ENCODE data around the gene TTLL9. TPM values are rescaled to one million over a fixed set of nuclear protein-coding genes. Genes with fewer than 3 reads are reported as not detected.

Gene TTLL9
- polyA plus RNA-seq, 3 donors, result 2.6 to 5.7 (median 5.6) TPM

DNA sequence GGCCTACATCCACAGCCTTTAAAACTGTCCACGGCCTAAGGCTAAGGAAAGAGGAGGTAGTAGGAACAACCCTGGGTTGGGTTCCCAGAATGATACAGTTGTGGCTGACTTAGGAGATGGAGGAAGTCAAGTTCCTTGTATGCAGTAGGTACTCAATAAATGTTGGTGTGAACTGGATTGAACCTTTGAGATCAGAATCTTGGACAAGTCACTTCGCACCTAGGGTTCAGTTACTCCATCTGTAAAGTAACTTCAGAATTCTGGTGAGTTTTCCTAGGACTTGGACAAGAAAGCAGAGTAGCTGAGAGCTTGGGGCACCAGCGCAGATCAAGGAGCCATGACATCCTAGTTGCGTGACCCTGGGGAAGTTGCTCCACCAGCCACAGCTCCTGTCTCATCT lies 106.6 kb downstream of the TTLL9 start:
- DNase-seq, result no peak

DNA sequence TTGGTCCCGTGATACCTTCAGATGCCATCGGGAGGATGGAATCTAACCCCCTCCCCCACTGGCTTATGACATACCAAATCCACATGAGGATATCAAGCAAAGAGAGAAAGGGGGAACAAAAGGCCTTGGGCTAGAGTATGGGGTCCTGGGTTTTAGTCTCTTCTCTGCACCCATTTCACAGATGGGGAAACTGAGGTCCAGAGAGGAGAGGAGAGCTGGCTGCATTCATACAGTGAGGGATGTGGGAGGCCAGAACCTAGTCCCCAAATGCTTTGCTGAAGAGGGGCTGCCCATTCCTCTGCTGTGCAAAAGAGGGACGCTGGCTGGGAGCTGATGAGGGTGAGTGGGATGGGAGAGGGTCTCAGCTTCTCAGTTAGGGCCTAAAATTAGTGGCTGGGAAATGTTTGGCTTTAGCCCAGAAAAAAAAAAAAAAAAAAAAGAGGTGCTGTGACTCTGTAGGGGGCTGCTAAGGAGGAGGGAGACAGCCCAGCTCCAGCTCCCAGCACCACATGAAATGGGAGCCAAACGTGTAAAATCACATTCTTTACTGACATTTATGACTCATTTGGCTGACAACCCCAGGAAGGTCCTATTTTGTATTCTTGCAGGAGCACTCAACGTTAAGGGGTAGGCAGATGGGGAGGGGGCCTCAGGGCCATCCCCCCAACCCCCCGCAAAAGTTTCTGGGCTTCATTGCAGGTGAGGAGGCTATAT lies 109.4 kb downstream of the TTLL9 start:
- DNase-seq, result no peak

DNA sequence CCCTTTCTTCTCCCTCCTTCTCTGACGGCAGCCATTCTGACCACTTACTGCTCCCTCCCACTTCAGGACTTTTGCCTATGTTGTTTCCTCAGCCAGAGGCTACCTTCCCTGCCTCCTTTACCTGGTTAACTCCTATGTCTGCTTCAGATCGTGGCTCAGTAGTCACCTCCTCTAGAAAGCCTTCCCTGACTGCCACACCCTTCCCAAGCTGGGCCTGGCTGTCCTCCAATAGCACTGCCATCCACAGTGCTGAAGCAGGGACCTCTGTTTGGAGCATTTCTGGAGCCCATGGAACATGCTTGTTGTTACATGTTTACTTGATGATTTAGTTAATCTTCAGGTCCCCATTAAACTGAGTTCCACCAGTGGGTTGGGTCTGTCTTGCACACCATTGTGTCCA lies 111.3 kb downstream of the TTLL9 start:
- no peak for DNase-seq

DNA sequence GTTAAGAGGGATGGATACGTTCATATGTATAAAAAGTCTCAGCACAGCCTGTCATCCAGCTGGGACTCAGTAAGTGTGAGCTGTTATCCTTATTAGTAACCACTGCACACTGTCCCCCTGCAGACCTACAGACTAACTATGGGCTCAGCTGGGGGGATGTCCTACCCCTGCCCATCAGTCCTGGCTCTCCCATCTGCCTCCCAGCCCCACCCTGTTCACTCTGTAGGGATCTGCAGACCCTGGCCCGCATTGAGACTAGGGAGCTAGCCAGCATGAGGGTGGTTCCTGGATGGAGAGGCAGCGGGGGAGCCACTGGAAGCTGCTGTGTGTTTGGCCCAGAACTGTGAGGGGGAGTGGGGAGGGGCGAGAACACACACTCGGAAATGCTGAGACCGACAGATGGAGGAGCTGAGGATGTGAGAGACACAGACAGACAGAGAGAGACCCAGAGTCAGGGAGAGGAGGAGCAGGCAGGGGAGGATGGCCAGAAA lies 114.6 kb downstream of the TTLL9 start:
- no peak for DNase-seq

DNA sequence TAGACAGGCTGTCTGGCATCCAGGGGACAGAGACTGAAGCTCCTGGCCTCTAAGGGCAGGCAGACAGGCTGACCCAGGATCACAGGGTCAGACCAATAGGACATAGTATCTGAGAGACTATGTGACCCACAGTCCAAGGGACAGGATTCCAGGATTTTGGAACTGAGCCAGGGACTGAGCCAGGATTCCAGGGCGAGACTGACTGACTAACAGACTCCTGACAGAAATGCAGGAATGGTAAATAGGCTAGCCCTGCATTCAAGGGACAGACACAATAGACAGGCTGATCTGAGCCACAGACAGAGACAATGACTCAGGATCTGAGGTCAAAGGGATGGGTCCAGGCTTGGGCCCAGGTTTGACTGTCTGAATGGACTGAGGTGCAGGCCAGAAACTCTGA lies 117.3 kb downstream of the TTLL9 start:
- no peak for DNase-seq

DNA sequence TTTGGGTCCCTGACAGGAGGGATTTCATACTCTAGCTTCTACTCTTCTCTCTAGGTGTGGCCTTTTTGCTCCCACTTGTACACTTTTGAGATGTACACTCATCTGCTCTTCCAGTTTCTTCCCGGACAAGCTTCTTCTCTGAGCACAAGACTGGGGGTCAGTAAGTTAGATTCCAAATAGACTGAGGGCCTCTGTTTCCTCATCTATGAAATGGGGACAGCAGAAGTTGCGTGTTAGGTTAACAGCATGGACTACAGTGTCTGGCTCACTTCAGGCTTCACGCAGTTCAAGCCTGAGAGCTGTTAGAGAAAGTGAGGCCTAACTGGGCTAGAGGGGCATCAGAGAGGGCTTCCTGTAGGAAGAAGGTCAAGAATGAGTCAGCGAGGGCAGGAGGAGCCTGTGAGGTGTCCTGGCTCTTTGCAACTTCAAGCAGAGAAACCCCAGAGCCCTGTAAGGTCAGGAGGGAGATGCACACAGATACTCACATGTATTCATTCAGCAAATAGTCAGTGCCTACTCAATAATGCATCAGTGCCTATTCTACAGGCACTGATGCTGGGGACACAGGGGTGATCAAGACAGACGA lies 118.1 kb downstream of the TTLL9 start:
- DNase-seq, result no peak

DNA sequence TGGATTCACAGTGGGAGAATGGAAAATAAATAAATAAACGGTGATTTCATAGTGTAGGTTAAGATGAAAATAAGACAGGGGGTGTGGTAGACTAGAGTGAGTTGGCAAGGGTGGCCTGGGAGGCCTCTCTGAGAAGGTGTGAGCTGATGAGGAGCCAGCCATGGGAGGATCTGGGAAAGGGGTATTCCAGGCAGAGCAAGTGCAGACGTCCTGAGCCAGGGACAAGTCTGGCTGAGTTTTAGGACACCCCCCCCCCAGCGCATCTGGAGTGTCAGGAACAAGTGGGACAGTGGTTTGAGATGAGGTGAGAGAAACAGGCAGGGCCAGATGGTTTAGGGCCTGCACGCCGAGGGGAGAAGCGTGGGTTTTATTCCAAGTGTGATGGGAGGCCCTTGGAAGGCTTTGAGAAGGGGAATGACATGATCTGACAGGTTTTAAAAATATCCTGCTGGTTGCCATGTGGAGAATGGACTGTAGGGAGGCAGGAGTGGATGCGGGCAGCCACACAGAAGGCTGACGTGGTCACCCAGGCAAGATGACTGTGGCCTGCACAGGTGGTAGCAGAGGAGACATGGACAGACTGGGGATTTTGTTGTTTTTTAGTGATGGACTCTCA lies 118.7 kb downstream of the TTLL9 start:
- DNase-seq, result no peak

GRCh38 chr20:31990641-31991338 lies 120.4 kb downstream of the TTLL9 start:
- DNase-seq, result no peak

DNA sequence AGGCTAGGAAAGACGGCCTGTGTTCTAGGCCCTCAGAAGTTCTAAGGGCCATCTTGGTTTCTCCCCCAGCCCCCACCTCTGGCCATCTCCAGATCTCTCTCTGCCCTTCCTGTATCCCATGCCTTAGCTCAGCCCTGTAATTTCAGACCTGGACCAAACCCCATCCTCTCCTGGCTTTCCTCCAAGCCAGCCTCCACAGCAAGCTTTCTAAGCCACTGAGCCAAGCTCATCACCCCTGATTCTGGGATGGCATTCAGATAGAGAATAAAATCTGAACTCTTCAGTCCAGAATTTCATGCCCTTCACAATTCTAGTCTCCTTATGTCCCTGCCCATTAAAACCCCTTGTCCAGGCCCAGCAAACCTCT lies 120.9 kb downstream of the TTLL9 start:
- no peak for DNase-seq

GRCh38 chr20:31992086-31992485 lies 121.7 kb downstream of the TTLL9 start:
- DNase-seq, result no peak

Other genes starting within 250 kb of the TTLL9 start
- gene COX4I2, start 232.7 kb upstream of the TTLL9 start, polyA plus RNA-seq (ENCODE audit: insufficient read length in 3 of 3), result 1 to 10 TPM; 1.1 to 3.1 (median 1.6) TPM
- 10 to 100 TPM; 80.1 to 84.8 (median 81.1) TPM for gene BCL2L1, start 147.8 kb upstream of the TTLL9 start, polyA plus RNA-seq (ENCODE audit: insufficient read length in 3 of 3)
- 10 to 100 TPM; 44.9 to 53.9 (median 49.4) TPM for gene TPX2, start 131.3 kb upstream of the TTLL9 start, polyA plus RNA-seq (ENCODE audit: insufficient read length in 3 of 3)
- under 1 TPM; 0.65 to 0.95 (median 0.91) TPM for gene MYLK2, start 51.3 kb upstream of the TTLL9 start, polyA plus RNA-seq (ENCODE audit: insufficient read length in 3 of 3)
- gene FOXS1, start 25.0 kb upstream of the TTLL9 start, polyA plus RNA-seq (ENCODE audit: insufficient read length in 3 of 3), result 1 to 10 TPM; 7.6 to 9.2 (median 8.0) TPM
- gene DUSP15, start 107 bp upstream of the TTLL9 start, polyA plus RNA-seq (ENCODE audit: insufficient read length in 3 of 3), result 10 to 100 TPM; 17.9 to 23.0 (median 20.7) TPM
- 10 to 100 TPM; 20.6 to 21.3 (median 20.9) TPM for gene PDRG1, start 81.4 kb downstream of the TTLL9 start, polyA plus RNA-seq (ENCODE audit: insufficient read length in 3 of 3)
- under 1 TPM; 0.25 to 0.58 (median 0.43) TPM for gene XKR7, start 97.5 kb downstream of the TTLL9 start, polyA plus RNA-seq (ENCODE audit: insufficient read length in 3 of 3)
- gene CCM2L, start 139.8 kb downstream of the TTLL9 start, polyA plus RNA-seq (ENCODE audit: insufficient read length in 3 of 3), result 1 to 10 TPM; 7.0 to 9.2 (median 8.4) TPM
- 1 to 10 TPM; 2.0 to 3.3 (median 2.5) TPM for gene HCK, start 181.6 kb downstream of the TTLL9 start, polyA plus RNA-seq (ENCODE audit: insufficient read length in 3 of 3)
- 10 to 100 TPM; 66.6 to 73.9 (median 71.9) TPM for gene TM9SF4, start 239.1 kb downstream of the TTLL9 start, polyA plus RNA-seq (ENCODE audit: insufficient read length in 3 of 3)